ENCODE results near the gene TRIM21.
"Not testable (repeated sequence)": the region's sequence is repeated elsewhere in the genome, so short reads cannot be mapped to it uniquely, and the experiment has no call there.

Gene TRIM21

GRCh38 chr11:4393209-4393857 is at the start of gene TRIM21:
TRIM21 (minus strand) TSS chr11:4393702; CDS start chr11:4390409, 3,293 bp downstream.
- peak; percentile 82 for DNase-seq (ENCODE audit: low read depth)

GRCh38 chr11:4441515-4441914 is 48.0 kb upstream of the TRIM21 start:
- no peak for DNase-seq (ENCODE audit: low read depth)

- DNase-seq (ENCODE audit: low read depth) = no peak
Observed at GRCh38 chr11:4436411-4436810, 42.9 kb upstream of the TRIM21 start.

DNA sequence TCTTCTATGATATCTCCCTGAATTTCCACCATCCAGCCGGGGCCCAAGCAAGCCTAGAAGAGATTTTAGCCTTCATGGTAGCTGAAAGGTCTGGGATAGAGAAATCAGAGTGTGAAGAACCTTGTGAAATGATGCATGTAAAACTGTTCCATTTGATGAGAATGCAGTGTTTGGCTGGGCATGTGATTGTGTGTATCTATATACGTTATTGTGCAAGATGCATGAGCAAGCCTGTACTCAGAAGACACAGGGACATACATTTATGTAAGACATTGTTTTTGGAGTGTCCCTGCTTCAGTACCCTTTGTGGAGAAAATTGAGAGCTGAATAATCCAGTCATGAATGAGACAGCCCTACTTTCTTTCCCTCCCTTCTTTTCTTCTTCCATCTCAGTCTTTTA is 40.4 kb upstream of the TRIM21 start:
- no peak for DNase-seq (ENCODE audit: low read depth)

GRCh38 chr11:4430051-4430450 is 36.5 kb upstream of the TRIM21 start:
- DNase-seq (ENCODE audit: low read depth) = no peak

DNA sequence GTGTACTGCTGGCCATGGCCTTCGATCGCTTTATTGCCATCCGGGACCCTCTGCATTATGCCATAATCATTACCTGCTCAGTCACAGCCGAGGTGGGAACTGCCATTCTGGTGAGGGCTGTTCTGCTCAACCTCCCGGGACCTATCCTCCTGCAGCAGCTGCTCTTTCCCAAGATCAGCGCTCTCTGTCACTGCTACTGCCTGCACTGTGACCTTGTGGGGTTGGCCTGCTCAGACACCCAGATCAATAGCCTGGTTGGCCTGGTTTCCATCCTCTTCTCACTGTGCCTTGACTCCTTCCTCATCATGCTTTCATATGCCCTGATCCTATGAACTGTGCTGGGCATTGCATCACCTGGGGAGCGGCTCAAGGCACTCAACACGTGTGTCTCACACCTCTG is 24.9 kb upstream of the TRIM21 start:
- no peak for DNase-seq (ENCODE audit: low read depth)

DNA sequence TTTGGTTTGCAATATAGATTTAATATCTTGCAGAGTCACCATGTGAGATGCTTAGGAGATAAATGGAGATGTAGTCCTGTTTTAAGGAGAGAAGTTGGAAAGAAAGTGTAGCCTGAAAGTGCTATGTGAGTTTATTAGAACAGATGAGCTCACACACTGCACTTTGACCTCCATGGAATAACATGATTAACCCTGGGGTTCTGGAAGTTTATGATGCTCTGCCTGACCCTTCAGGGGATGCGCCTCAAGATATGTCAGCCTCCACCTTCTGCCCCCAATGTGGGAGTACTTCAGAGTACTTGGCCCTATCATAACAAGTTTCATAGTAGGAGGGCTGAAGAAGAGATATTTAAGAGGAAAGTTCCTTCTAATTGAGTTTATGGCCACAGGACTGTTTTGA is 23.3 kb upstream of the TRIM21 start:
- DNase-seq (ENCODE audit: low read depth) = no peak

DNA sequence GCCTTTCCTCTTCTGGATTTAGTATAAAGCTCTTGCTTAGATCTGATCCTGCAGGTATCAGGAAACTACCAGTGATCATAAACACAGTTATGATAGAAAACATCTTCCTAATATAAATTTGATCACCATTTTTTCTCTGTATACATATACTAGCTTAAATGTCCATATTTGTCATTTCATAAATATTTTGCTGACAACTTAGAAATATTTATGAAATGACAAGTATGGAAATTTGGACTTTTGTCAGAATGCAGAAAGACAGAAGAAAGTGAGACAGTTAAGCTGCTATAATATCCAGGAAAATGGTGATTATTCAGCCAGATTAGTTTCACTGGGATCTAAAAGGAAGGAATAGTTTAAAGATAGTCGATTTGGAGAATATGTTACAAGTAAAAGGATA is 22.8 kb upstream of the TRIM21 start:
- no peak for DNase-seq (ENCODE audit: low read depth)

DNA sequence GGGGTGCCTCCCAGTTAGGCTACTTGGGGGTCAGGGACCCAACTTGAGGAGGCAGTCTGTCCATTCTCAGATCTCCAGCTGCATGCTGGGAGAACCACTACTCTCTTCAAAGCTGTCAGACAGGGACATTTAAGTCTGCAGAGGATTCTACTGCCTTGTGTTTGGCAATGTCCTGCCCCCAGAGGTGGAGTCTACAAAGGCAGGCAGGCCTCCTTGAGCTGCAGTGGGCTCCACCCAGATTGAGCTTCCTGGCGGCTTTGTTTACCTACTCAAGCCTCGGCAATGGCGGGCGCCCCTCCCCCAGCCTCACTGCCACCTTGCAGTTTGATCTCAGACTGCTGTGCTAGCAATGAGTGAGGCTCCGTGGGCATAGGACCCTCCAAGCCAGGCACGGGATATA is 12.7 kb upstream of the TRIM21 start:
- DNase-seq (ENCODE audit: low read depth) = not testable (repeated sequence)

- DNase-seq (ENCODE audit: low read depth) = no peak
Observed at GRCh38 chr11:4393858-4394223, 339 bp upstream of the TRIM21 start.

DNA sequence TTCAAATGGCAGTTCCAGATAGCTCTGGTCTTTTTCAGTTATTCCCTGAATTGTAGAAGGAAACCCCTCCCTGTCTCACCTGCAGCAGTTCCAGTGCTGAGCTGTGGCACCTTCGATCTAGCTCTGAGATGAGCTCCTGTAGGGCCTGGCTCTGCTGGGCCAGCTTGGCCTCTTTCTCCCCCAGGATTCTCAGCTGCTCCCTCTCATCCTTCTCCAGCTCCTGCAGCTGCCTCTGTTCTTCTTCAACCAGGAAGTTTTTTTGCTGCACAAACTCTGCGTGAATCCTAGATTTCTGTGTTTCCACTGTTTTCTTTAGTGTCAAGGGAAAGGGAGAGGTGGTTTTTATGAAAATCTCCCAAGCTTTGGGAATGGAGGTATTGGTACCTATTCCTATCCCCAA is 5.3 kb downstream of the TRIM21 start:
- DNase-seq (ENCODE audit: low read depth) = no peak

GRCh38 chr11:4385978-4386740 is 7.3 kb downstream of the TRIM21 start:
- no peak for DNase-seq (ENCODE audit: low read depth)

DNA sequence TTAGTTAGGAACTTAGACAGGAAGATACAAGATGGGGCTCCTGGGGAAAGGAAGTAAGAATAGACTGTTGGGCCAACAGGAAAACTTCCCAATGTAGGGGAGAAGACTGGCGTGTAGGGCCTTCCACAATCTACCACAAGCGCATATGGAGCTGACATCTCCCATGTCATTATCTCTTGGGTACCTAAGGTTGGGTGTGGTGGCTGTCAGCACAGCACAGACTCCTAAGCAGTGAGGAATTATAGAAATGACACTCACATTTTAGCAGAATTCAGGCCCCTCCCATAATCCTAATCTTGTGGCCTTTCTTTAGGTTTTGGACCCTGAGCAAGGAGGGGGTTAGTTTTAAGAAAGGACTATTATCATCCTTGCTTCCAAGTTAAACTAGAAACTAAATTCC is 11.6 kb downstream of the TRIM21 start:
- DNase-seq (ENCODE audit: low read depth) = no peak

GRCh38 chr11:4375431-4376140 is 17.9 kb downstream of the TRIM21 start:
- no peak for DNase-seq (ENCODE audit: low read depth)

- DNase-seq (ENCODE audit: low read depth) = no peak
Observed at GRCh38 chr11:4370166-4370565, 23.3 kb downstream of the TRIM21 start.

GRCh38 chr11:4368286-4368685 is 25.2 kb downstream of the TRIM21 start, which contains the start of gene OR52B4:
OR52B4 (minus strand) TSS chr11:4368386; CDS start chr11:4368295, 91 bp downstream.
- DNase-seq (ENCODE audit: low read depth) = no peak

DNA sequence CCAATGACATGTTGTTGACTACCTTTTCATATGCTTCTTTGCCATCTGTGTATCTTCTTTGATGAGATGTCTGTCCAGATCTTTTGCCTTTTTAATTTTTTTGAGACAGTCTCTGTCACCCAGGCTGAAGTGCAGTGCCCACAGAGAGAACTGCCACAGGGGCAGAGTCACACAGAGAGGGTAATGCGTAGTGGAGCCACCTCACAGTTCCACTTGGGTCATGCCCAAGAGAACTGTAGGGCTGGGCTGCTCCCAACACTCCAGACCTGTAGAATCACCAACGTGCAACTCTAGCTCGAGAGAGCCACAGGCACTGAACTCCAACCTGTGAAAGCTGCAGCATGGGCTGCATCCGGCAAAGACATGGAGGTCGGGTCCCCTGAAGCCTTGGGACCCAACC is 45.4 kb downstream of the TRIM21 start:
- DNase-seq (ENCODE audit: low read depth) = not testable (repeated sequence)

DNA sequence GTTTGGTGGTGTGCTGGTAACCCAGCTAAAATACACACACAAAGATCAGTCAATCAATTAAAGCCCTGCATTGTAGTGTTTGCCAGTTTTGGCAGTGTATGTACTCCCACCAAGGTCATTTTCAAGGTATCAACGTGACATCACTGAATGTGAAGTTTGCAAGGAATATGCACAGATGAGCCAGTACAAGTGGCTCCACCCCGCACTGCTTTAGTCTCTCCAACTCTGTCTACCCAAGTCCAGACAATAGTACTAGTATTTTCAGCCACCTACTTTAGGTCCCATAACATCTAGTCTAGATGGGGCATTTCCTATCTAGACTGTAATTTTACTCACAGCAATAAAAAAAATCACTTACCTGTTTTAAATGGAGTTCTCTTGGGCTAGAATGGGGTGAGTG is 48.1 kb downstream of the TRIM21 start:
- DNase-seq (ENCODE audit: low read depth) = not testable (repeated sequence)

All from activated T-cell treated with anti-CD3 and anti-CD28 coated beads for 1 hour (primary cell).